Tibial nerve (tissue), 3 donors: ENCODE results near the gene BDH1.

Experiments
- CTCF ChIP-seq, 5 experiments: fragments of 200-600 bp in 3 of 5; fragments of 450-650 bp in 2 of 5; sonication (generic) in 3 of 5; IDR thresholded peaks; one replicate each; pipeline ENCODE4 v1.5.1; 2016 to 2019; ENCODE audit warnings: antibody characterized with exemption in 5 of 5, mild to moderate bottlenecking in 3 of 5, moderate library complexity in 2 of 5
- POLR2A ChIP-seq, 2 donors: fragments of 450-650 bp; IDR thresholded peaks; one replicate each; pipeline ENCODE4 v1.6.1; 2017; ENCODE audit warnings: antibody characterized with exemption in 2 of 2, mild to moderate bottlenecking in 2 of 2, moderate library complexity in 2 of 2

- TF ChIP-seq CTCF (IDR thresholded peaks at IDR 0.05): no peak
- no peak for TF ChIP-seq POLR2A (IDR thresholded peaks at IDR 0.05)
Measured at GRCh38 chr3:197508924-197509775, 46.6 kb downstream of the BDH1 start.
